Activated CD8-positive, alpha-beta memory T cell treated with anti-CD3 and anti-CD28 coated beads, Interleukin-2, amount 50 U/mL, for 1 hour (primary cell): ENCODE results near the gene SLC19A2.
"Not testable (repeated sequence)": the region's sequence is repeated elsewhere in the genome, so short reads cannot be mapped to it uniquely, and the experiment has no call there.

ENCODE experiments used
- DNase-seq: peaks from one replicate; pipeline ENCODE4 v3.0.0-alpha.2; 2020; ENCODE audit errors: extremely low read depth

The SLC19A2 gene, protein sequence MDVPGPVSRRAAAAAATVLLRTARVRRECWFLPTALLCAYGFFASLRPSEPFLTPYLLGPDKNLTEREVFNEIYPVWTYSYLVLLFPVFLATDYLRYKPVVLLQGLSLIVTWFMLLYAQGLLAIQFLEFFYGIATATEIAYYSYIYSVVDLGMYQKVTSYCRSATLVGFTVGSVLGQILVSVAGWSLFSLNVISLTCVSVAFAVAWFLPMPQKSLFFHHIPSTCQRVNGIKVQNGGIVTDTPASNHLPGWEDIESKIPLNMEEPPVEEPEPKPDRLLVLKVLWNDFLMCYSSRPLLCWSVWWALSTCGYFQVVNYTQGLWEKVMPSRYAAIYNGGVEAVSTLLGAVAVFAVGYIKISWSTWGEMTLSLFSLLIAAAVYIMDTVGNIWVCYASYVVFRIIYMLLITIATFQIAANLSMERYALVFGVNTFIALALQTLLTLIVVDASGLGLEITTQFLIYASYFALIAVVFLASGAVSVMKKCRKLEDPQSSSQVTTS

DNA sequence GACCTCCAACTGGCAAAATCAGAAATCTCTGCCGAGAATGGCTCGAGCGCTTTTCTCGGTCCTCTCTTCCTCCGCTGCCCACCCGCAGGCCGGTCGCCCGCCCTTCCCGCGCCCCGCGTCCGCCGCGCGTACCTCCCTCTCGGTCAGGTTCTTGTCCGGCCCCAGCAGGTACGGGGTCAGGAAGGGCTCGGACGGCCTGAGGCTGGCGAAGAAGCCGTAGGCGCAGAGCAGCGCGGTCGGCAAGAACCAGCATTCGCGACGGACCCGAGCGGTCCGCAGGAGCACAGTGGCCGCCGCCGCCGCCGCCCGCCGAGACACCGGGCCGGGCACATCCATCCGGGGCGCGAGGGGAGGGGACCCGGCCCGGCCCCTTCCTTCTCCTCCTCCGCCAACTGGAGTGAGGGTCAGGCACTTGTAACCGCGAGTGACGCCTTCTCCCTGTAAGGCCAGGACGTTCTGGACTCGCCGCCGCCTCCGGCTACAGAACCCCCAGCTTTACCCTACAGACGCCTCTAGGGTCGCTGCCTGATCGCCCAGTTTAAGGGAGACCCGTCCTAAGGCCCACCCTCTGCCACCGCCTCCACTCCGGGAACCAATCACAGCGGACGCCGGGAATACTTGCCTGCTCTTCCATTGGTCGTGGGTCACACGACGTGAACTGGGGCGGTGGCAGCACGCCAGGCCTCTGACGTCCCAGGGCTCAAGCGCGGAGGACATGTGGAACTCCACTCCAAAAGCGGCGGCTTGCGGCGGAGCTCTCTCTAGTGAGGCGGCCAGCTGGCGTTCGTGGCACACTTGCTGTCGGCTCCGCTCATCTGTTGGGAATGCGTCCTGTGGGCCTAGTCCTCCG, at the start of gene SLC19A2:
SLC19A2 (minus strand) TSS at position 514 of the 850 bp plus-strand sequence; CDS start at position 336, 178 bp downstream.
- DNase-seq, result peak; percentile 87

- DNase-seq, result no peak
These were observed 48.9 kb upstream of the SLC19A2 start for GRCh38 chr1:169534653-169535052.

- DNase-seq, result not testable (repeated sequence)
These were observed 47.9 kb upstream of the SLC19A2 start for GRCh38 chr1:169533528-169534190.

GRCh38 chr1:169530448-169530847, 44.7 kb upstream of the SLC19A2 start:
- DNase-seq, result no peak

DNA sequence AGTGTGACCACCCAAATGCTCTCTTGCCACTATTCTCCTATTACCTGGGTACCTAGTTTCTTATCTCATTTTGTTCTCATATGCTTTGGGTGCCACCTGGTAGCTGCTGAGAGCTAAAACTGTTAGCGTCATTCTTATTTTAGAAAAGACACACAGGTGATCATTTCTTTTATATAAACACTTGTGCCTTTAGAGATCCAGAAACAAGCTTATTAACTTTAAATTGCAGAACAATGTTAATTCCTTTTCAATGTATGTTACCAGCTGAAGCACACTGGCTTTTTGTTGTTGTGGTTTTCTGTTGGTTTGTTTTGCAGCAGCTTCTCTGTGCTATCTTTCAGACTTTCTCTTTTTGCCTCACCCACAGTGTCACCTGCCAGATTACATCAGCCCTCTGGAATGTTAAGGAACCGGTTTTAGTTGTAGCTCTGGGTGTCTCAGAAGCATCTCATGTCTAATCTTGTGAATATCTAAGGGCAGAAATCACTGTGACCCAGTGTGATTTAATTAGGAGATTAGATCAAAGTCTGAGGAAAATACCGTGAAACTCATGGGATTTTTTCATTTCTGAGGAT, 43.4 kb upstream of the SLC19A2 start:
- no peak for DNase-seq

- DNase-seq, result no peak
These were observed 42.7 kb upstream of the SLC19A2 start for GRCh38 chr1:169528215-169529067.

- no peak for DNase-seq
These were observed 41.9 kb upstream of the SLC19A2 start for GRCh38 chr1:169527451-169528214.

- DNase-seq, result no peak
These were observed 41.3 kb upstream of the SLC19A2 start for GRCh38 chr1:169527001-169527400.

GRCh38 chr1:169526120-169526832, 40.5 kb upstream of the SLC19A2 start:
- DNase-seq, result no peak

- no peak for DNase-seq
These were observed 39.6 kb upstream of the SLC19A2 start for GRCh38 chr1:169525391-169525790.

DNA sequence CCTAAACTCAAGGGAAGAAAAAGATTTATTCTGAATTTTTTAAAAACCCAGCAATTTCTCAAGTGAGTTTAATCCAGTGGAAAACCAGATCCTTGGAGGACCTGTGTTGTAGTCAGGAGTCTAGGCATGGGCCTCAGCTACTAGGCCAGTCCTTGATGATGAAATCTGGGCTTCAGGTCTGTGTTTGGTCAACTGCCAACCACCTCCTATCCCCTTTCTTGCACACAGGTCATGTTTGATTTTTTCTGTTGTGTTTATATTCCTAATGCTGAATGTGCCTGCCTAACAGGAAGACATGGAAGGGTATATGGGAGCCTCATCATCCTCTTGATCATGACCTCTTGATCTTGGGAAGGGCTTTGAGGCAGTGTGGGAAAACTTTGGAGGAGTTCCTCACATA, 38.2 kb upstream of the SLC19A2 start:
- no peak for DNase-seq

DNA sequence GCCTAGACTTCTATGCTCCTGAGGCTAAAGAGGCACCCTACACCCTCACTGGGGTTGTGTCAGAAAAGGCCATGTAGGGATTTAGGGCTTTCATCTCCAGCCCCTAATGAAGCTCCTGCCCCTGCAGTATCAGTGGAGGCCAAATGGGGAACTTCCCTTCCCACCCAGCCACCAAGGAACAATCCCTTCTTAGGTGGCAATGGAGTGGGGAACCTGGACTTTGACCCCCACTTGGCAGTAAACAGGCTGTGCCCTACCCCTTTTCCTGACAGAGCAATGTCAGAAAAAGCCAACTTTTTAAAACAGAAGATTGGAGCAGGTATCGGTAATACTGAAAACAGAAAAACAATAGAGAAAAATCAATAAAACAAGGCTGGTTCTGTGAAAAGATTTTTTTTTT, 35.5 kb upstream of the SLC19A2 start:
- no peak for DNase-seq

- no peak for DNase-seq
These were observed 31.9 kb upstream of the SLC19A2 start for GRCh38 chr1:169517558-169518186.

- DNase-seq, result no peak
These were observed 29.9 kb upstream of the SLC19A2 start for GRCh38 chr1:169515641-169516040.

DNA sequence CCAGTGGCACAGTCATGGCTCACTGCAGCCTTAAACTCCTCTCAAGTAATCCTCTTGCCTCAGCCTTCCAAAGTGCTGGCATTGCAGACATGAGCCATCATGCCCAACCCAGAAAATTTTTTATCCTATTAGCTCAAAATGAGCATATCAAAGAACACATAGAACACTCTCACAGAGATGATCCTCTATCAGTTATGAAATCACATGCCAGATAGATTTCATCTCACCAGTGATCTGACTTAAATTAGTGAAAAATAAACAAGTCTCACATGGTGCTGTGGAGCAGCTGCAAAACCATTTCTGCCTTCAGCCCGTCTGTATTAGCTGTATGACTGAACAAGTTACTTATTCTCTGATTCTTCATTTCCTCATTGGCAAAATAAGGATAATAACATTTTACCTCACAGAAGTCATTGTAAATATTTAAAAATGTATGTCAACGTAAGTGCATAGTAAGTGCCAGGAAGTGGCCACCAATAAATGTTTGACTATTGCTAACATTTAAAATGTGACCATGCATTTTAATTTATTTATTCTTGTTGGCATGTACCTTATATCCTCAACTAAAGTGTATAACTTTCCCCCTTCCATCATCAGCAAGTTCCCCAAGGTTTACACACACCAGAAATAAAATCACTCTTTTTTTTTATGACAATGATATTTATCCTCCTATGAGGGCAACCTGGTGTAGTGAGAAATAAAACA, 29.0 kb upstream of the SLC19A2 start:
- no peak for DNase-seq

GRCh38 chr1:169513208-169513607, 27.5 kb upstream of the SLC19A2 start:
- DNase-seq, result no peak

DNA sequence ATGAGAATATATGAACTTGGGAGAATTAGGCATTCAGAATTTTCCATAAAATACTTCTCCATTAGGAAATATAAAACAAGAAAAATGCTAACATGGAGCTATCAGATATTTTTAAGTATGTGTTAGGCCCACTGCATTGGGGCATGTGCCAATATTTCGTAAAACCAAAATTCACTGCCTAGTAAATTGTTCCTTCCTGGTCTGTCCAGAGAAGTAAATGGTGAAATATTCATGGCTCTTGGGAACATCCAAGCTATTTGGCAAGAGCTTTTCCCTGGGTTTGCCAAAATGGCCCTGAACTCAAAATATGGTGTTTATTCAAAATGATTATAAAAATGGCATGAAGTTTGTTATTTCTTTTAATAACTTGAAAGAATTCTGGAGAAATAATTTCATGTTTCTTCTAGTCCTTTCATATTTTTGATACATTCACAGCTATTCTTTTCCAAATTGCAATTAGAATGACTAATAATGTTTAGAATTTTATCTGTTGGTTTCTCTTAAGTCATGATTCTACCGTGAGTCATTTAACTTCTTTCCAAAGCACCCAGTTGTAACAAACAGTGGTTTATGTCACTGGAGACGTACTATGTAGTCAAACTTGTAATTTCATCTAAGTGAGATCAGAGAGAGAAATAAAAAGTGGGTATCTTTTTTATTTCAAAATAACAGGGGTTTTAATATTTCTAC, 25.7 kb upstream of the SLC19A2 start:
- no peak for DNase-seq

- no peak for DNase-seq
These were observed 24.3 kb upstream of the SLC19A2 start for GRCh38 chr1:169510060-169510459.
